GM19193 (cell line): Measurements from ENCODE around the gene ORC3.

Experiments
- POLR2A ChIP-seq: IDR thresholded peaks from 4 replicates; pipeline ENCODE4 v1.6.1; 2011; ENCODE audit not compliant: insufficient read depth, insufficient read length; ENCODE audit errors: extremely low read depth

The ORC3 gene

DNA sequence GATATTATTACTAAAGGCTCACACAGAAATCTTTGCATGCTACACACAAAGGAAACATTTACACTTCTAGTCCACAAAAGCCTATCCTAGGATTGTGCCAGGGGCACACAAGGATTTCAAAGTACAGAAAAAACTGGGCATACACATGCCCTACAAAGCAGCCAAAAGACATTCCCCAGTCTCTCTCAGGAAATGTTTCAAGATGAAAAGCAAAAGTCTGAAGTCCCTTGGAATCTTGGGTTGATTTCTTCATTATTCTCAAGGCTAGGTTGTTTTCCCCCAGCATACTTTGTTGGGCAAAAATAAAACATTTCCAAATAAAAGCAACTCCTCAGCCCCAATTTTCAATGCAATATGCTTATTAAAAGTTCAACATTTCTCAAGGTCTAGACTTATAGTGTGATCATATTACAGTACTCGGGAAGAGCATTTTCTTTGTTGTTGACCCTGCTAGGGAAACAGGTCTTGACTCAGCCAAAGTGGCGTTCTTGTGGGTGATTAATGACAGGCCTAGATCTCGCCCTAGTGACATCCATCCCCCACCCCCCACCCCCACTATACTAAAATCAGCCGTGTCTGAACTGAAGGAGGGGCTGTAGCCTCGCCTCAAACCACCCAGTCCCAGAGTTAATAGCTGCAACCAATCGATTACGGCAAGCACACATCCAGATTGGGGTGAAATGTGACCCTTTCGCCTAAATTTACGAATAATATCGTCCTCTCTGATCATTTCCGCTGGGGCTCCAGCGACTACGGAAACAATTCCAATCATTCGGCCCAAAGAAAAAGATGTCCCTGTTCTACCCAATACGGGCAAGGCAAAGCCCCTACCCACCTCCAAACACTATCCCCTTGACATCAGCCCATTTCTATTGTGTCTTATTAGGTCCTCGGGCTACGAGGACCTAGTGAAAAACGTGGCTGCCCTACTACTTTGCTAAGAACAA lies 110.7 kb downstream of the ORC3 start:
- peak; percentile 24 for TF ChIP-seq POLR2A

DNA sequence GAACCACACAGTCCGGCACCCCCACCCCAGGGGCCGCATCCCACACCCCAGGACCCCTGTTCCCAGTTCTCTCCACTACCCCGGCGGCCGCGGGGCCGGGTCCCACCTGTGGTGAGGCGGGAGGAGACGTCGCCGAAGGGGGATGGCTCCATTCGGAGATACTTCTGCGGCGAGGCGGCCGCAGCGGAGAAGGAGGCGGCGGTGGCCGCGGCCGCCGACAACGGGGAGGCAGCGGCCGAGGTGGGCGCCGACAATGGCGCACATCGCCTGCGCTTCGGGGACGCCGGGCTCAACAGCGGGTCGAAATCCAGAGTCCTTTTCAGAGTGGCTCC lies 111.4 kb downstream of the ORC3 start:
- no peak for TF ChIP-seq POLR2A

GRCh38 chr6:87701676-87702588 lies 112.0 kb downstream of the ORC3 start, which contains the start of gene AKIRIN2:
Gene AKIRIN2, minus strand, starts transcription at chr6:87702233. Its CDS starts 549 bp downstream, at chr6:87701684.
- peak; percentile 96 for TF ChIP-seq POLR2A

DNA sequence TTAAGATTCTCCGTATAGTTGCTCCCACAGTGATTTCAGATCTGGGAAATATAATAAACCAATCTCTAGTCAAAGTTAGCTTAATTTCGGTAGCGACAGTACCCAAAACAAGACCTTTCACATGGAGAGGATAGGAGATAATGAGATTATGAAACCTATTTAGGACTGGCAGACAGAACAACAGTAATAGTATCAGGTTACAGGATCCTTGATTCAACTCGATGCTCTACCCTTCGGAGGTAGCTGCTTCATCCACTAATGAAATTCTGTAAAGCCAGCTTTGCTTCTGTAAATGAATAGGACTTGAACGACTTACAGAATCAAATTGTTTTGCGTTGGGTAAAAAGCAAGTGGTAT lies 112.6 kb downstream of the ORC3 start:
- no peak for TF ChIP-seq POLR2A

DNA sequence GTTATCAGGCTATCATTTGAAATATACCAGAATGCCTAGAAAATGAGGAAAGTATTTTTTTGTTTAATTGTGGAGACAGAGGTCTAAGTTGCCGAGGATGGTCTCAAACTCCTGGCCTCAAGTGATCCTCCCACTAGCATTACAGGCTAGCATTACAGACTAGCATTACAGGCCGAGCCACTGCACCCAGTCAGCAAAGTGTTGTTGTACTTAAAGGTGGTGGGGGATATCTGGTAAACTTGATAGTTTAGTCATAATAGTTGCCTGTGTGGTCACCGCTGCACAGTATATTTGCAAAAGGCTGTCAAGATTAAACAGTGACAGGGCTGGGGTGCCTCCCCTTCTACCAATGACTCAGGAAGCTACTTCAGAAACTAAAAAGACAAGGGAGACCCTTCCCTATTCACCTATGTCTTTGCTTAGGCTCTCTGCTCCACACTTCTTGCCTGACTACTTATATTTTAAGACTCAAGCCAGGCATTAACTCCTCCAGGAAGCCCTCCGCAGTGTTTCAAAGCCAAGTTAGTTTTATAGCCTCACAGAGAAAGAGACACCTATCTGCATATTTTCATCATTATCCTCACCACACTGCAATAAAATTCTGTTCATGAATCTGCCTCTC lies 115.2 kb downstream of the ORC3 start:
- TF ChIP-seq POLR2A: no peak

GRCh38 chr6:87706187-87706966 lies 116.4 kb downstream of the ORC3 start:
- no peak for TF ChIP-seq POLR2A

DNA sequence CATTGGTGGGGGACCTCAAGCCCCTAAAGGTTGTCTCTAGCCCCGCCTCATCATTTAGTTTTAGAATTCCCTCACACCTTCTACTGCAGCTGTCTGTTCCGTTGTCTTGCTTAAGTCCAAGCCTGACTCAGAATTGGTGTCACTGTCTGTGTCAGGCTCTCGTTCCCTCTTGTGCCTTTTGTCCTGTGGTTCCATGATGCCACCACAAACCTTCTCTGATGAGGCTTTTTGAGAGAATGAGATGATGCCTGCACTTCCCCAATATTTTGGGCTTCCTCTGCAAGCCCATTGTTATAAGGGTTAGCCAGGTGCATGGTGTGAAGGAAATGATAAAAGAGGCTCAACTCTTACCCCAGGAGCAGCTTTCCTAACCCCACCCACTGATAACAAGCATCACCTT lies 120.2 kb downstream of the ORC3 start:
- no peak for TF ChIP-seq POLR2A

- TF ChIP-seq POLR2A: no peak
Observed at GRCh38 chr6:87714093-87714842, 124.3 kb downstream of the ORC3 start.
